ENCODE measurements around the gene ZSCAN30.

DNA sequence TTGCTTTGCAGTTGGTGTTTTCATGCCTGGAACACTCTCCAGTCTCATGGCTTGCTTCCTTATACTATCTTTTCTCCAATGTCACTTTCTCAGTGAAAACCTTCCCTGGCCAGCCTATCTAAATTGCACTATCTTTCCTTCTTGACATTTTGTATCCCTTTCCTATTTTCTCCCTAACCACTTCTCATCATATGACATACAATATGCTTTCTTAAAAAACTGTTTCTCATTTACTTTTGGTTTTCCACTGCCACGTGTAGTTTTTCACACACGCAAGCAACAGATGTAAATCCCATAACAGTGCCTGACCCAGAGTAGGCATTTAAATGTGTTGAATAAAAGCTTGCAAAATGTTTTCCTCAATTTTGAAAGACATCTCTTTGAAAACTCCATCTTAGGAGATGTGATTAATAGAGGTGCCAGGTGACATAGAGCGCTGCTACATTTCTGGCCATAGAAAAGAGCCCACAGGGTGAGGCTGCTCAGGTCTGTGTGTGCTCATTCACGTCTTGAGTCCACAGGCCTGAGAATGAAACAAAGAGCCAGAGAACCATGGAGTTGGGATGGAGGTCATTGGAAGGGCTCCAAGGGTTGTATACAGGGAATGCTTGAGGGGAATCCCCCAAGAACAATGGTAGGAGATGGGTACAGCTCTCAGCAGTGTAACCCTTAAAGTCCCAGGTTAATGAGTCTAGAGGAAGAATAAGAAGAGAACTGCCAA is 41.5 kb upstream of the ZSCAN30 start:
- TF ChIP-seq SIN3A (IDR thresholded peaks at IDR 0.05; ENCODE audit: borderline replicate concordance, insufficient read depth, low read length), result no peak
- no peak for TF ChIP-seq TAF1 (IDR thresholded peaks at IDR 0.05; ENCODE audit: borderline replicate concordance, insufficient read depth, low read length)
- TF ChIP-seq, protein P1, sequence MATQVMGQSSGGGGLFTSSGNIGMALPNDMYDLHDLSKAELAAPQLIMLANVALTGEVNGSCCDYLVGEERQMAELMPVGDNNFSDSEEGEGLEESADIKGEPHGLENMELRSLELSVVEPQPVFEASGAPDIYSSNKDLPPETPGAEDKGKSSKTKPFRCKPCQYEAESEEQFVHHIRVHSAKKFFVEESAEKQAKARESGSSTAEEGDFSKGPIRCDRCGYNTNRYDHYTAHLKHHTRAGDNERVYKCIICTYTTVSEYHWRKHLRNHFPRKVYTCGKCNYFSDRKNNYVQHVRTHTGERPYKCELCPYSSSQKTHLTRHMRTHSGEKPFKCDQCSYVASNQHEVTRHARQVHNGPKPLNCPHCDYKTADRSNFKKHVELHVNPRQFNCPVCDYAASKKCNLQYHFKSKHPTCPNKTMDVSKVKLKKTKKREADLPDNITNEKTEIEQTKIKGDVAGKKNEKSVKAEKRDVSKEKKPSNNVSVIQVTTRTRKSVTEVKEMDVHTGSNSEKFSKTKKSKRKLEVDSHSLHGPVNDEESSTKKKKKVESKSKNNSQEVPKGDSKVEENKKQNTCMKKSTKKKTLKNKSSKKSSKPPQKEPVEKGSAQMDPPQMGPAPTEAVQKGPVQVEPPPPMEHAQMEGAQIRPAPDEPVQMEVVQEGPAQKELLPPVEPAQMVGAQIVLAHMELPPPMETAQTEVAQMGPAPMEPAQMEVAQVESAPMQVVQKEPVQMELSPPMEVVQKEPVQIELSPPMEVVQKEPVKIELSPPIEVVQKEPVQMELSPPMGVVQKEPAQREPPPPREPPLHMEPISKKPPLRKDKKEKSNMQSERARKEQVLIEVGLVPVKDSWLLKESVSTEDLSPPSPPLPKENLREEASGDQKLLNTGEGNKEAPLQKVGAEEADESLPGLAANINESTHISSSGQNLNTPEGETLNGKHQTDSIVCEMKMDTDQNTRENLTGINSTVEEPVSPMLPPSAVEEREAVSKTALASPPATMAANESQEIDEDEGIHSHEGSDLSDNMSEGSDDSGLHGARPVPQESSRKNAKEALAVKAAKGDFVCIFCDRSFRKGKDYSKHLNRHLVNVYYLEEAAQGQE (IDR thresholded peaks at IDR 0.05; ENCODE audit: insufficient read depth in 1 of 2, low read depth in 2 of 2, low read length in 2 of 2), result no peak
- TF ChIP-seq FOXP2 (optimal IDR thresholded peaks at IDR 0.05; ENCODE audit: borderline replicate concordance, extremely low read depth, extremely low read length, insufficient read depth), result no peak

Measured in PFSK-1 (cell line).